Measurements from ENCODE around the gene VPS13D.

GRCh38 chr1:12451560-12451900 lies 221.7 kb downstream of the VPS13D start:
- TF ChIP-seq CTCF (IDR thresholded peaks at IDR 0.05) (no peak), EP300 (IDR thresholded peaks at IDR 0.05) (no peak), POLR2A (IDR thresholded peaks at IDR 0.05) (no peak)

All from ovary (tissue), 3 donors.